ENCODE measurements around the gene SYVN1. TPM values are rescaled to one million over a fixed set of nuclear protein-coding genes. Genes with fewer than 3 reads are reported as not detected.

Gene SYVN1
- total RNA-seq, 1 experiment from 2014 or later, result 45.9 TPM

- Histone ChIP-seq H2AFZ (ENCODE audit: low read depth, low read length, poor library complexity, severe bottlenecking) (peak overlapping the region; percentile 9), H3K79me2 (ENCODE audit: insufficient read depth, low read length) (no peaks in the 10 kb centered on the region), H3K27me3 (ENCODE audit: insufficient read depth, low read length) (no peaks in the 10 kb centered on the region), H3K4me1 (ENCODE audit: control insufficient read depth in 1 of 2, insufficient read depth in 2 of 2, low read length in 2 of 2) (peaks cover 15 to 29% of the 10 kb centered on the region in 2 experiments), H3K27ac (ENCODE audit: low read depth, low read length) (peak overlapping the region; percentile 89), H3K4me2 (ENCODE audit: low read length) (peak overlapping the region; percentile 74), H3K9me3 (ENCODE audit: control insufficient read depth in 1 of 2, insufficient read depth in 1 of 2, low read depth in 1 of 2, low read length in 2 of 2) (peaks cover 0 to 7% of the 10 kb centered on the region in 2 experiments; a peak in 1 of 4 replicates), H3K9ac (ENCODE audit: low read length) (peak overlapping the region; percentile 50), H3K4me3 (replicated peaks in 1 of 2; ENCODE audit: low read depth in 1 of 2, low read length in 2 of 2) (peak overlapping the region; percentile 20 to 29; a peak in 3 of 4 replicates), H4K20me1 (ENCODE audit: insufficient read depth) (no peaks in the 10 kb centered on the region), H3K9me2 (ENCODE audit: insufficient read depth) (no peaks in the 10 kb centered on the region), H3K36me3 (ENCODE audit: control insufficient read depth in 1 of 2, insufficient read depth in 2 of 2, low read length in 2 of 2) (no peaks in the 10 kb centered on the region)
- ATAC-seq (peak; percentile 97), DNase-seq (ENCODE audit: low read depth, low spot score) (peak; percentile 90)
- ChIA-PET RAD21 (ENCODE audit: low non-redundant PET in 1 of 2, low total read pairs in 2 of 2, uncharacterized antibody in 2 of 2, unreplicated experiment in 2 of 2) (no interaction called here), CTCF (no interaction called here), POLR2A (interaction anchor here (1.1 kb wide), 1 partner anchor 29 kb away, joined by 3 read pairs; the partner anchor contains the start of genes FAU and MRPL49)
- intact Hi-C loops (cut with micrococcal nuclease), result no loop called here
- BruUV-seq (replicated peaks), result no TSS peak
- TF ChIP-seq YY1 (IDR thresholded peaks at IDR 0.05; ENCODE audit: extremely low read depth, insufficient replicate concordance, low read depth, low read length) (peak; percentile 59), ELF1 (IDR thresholded peaks at IDR 0.05; ENCODE audit: borderline replicate concordance, low read depth) (no peak), ZFX (IDR thresholded peaks at IDR 0.05) (peak; percentile 21; the same call in 1 of the 2 replicates), JUND (IDR thresholded peaks at IDR 0.05) (peak; percentile 81), CTCF (IDR thresholded peaks at IDR 0.05 in 2 of 3, conservative IDR thresholded peaks at IDR 0.05 in 1 of 3; ENCODE audit: borderline replicate concordance in 1 of 3, insufficient read depth in 1 of 3, low read depth in 2 of 3, low read length in 2 of 3) (no peak), ATF3 (IDR thresholded peaks at IDR 0.05) (no peak), POLR2A (IDR thresholded peaks at IDR 0.05; ENCODE audit: borderline replicate concordance, extremely low read depth, insufficient read depth, insufficient read length) (peak; percentile 33), REST (IDR thresholded peaks at IDR 0.05; ENCODE audit: low read depth) (no peak), TCF7L2 (IDR thresholded peaks at IDR 0.05; ENCODE audit: borderline replicate concordance, extremely low read depth, insufficient read depth, insufficient read length) (peak; percentile 25), FOSL1 (IDR thresholded peaks at IDR 0.05; ENCODE audit: low read depth) (peak; percentile 80; the same call in 1 of the 2 replicates), CEBPB (IDR thresholded peaks at IDR 0.05; ENCODE audit: low read depth) (peak; percentile 79), SP1 (IDR thresholded peaks at IDR 0.05; ENCODE audit: low read depth) (peak; percentile 87), SIN3A (IDR thresholded peaks at IDR 0.05; ENCODE audit: low read depth) (no peak), CBX3 (IDR thresholded peaks at IDR 0.05; ENCODE audit: low read depth) (peak; percentile 94), EZH2phosphoT487 (IDR thresholded peaks at IDR 0.05; ENCODE audit: borderline replicate concordance) (no peak), POLR2AphosphoS5 (IDR thresholded peaks at IDR 0.05; ENCODE audit: low read depth, low read length) (peak; percentile 87), EZH2 (IDR thresholded peaks at IDR 0.05) (no peak)
- TF ChIP-seq, protein P1, sequence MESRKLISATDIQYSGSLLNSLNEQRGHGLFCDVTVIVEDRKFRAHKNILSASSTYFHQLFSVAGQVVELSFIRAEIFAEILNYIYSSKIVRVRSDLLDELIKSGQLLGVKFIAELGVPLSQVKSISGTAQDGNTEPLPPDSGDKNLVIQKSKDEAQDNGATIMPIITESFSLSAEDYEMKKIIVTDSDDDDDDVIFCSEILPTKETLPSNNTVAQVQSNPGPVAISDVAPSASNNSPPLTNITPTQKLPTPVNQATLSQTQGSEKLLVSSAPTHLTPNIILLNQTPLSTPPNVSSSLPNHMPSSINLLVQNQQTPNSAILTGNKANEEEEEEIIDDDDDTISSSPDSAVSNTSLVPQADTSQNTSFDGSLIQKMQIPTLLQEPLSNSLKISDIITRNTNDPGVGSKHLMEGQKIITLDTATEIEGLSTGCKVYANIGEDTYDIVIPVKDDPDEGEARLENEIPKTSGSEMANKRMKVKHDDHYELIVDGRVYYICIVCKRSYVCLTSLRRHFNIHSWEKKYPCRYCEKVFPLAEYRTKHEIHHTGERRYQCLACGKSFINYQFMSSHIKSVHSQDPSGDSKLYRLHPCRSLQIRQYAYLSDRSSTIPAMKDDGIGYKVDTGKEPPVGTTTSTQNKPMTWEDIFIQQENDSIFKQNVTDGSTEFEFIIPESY (IDR thresholded peaks at IDR 0.05; ENCODE audit: extremely low read depth, insufficient replicate concordance, low read length), result peak; percentile 68
- TF ChIP-seq, protein P2, sequence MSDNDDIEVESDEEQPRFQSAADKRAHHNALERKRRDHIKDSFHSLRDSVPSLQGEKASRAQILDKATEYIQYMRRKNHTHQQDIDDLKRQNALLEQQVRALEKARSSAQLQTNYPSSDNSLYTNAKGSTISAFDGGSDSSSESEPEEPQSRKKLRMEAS (IDR thresholded peaks at IDR 0.05), result peak; percentile 58
Measured at GRCh38 chr11:65150509-65151299, 16.4 kb upstream of the SYVN1 start.
